Body of pancreas (tissue), 4 donors: Measurements from ENCODE around the gene C1QTNF6.

Source experiments
- CTCF ChIP-seq, 7 experiments: fragments of 450-650 bp in 4 of 7; fragments of 200-600 bp in 3 of 7; sonication (generic) in 3 of 7; IDR thresholded peaks; one replicate each; pipeline ENCODE4 v1.5.1; 2016 to 2019; ENCODE audit warnings: antibody characterized with exemption in 7 of 7
- POLR2A ChIP-seq, 3 donors: fragments of 450-650 bp; IDR thresholded peaks; one replicate each; pipeline ENCODE4 v1.6.1; 2016; ENCODE audit warnings: antibody characterized with exemption in 3 of 3, mild to moderate bottlenecking in 2 of 3

GRCh38 chr22:37181681-37182080 is 6.4 kb downstream of the C1QTNF6 start:
- TF ChIP-seq CTCF (IDR thresholded peaks at IDR 0.05) (no peak), POLR2A (IDR thresholded peaks at IDR 0.05) (no peak)
